ENCODE results near the gene CACNB2. TPM values are rescaled to one million over a fixed set of nuclear protein-coding genes. Genes with fewer than 3 reads are reported as not detected.

CACNB2 gene
- 0.16 TPM for polyA plus RNA-seq (2013, experiment 1 of 2; ENCODE audit: insufficient read length)
- 0.35 TPM for polyA plus RNA-seq (2013, experiment 2 of 2; ENCODE audit: insufficient read length)

- peak; percentile 47 for DNase-seq
Observed at GRCh38 chr10:18140149-18140956, at the start of gene CACNB2. Gene CACNB2, plus strand, starts transcription at chr10:18140424.

GRCh38 chr10:18094332-18094731 is 45.9 kb upstream of the CACNB2 start:
- DNase-seq: no peak

GRCh38 chr10:18094793-18095192 is 45.4 kb upstream of the CACNB2 start:
- DNase-seq: no peak

GRCh38 chr10:18097524-18097923 is 42.7 kb upstream of the CACNB2 start:
- DNase-seq: peak; percentile 18

GRCh38 chr10:18098201-18098600 is 42.0 kb upstream of the CACNB2 start:
- DNase-seq: no peak

- no peak for DNase-seq
Observed at GRCh38 chr10:18099415-18099814, 40.8 kb upstream of the CACNB2 start.

GRCh38 chr10:18100669-18101068 is 39.6 kb upstream of the CACNB2 start:
- DNase-seq: no peak

- no peak for DNase-seq
Observed at GRCh38 chr10:18102404-18102803, 37.8 kb upstream of the CACNB2 start.

GRCh38 chr10:18104223-18104872 is 35.9 kb upstream of the CACNB2 start:
- DNase-seq: peak; percentile 47

- DNase-seq: no peak
Observed at GRCh38 chr10:18109341-18109870, 30.8 kb upstream of the CACNB2 start.

GRCh38 chr10:18113881-18114280 is 26.3 kb upstream of the CACNB2 start:
- no peak for DNase-seq

- DNase-seq: no peak
Observed at GRCh38 chr10:18117276-18117675, 22.9 kb upstream of the CACNB2 start.

GRCh38 chr10:18122753-18123152 is 17.5 kb upstream of the CACNB2 start:
- DNase-seq: no peak

GRCh38 chr10:18133046-18133445 is 7.2 kb upstream of the CACNB2 start:
- no peak for DNase-seq

GRCh38 chr10:18134509-18134908 is 5.7 kb upstream of the CACNB2 start:
- no peak for DNase-seq

GRCh38 chr10:18134921-18135320 is 5.3 kb upstream of the CACNB2 start:
- no peak for DNase-seq

- DNase-seq: peak; percentile 11
Observed at GRCh38 chr10:18136073-18136791, 4.0 kb upstream of the CACNB2 start.

- DNase-seq: no peak
Observed at GRCh38 chr10:18137111-18137510, 3.1 kb upstream of the CACNB2 start.

GRCh38 chr10:18140957-18141845 is 977 bp downstream of the CACNB2 start:
- no peak for DNase-seq

GRCh38 chr10:18142151-18142550 is 1.9 kb downstream of the CACNB2 start:
- DNase-seq: no peak

- DNase-seq: no peak
Observed at GRCh38 chr10:18144396-18144795, 4.2 kb downstream of the CACNB2 start.

- DNase-seq: no peak
Observed at GRCh38 chr10:18144928-18145327, 4.7 kb downstream of the CACNB2 start.
